HepG2 (cell line): ENCODE results near the gene USP25. TPM values are rescaled to one million over a fixed set of nuclear protein-coding genes. Genes with fewer than 3 reads are reported as not detected.

Source experiments
- ATAC-seq: fragments of 200-7000 bp; cut with Tn5 transposase; 3 replicates; pipeline ENCODE4 v1.9.1; 2020; ENCODE audit warnings: mild to moderate bottlenecking, moderate library complexity
- BruUV-seq: library from RNA; stranded (reverse); fragments of 400-500 nt; replicated peaks from 2 replicates; lab custom pipeline; 2021; lab: Mats Ljungman, UMichigan
- CTCF ChIA-PET: fragments of 300-600 bp; formaldehyde crosslinking; extraction: SDS; loops from one replicate; lab custom pipeline; 2021; ENCODE audit warnings: low total read pairs, inconsistent platforms, low intra/inter-chr PET ratio; lab: Yijun Ruan, JAX
- POLR2A ChIA-PET: fragments of 350-600 bp; sonication (Branson Sonifier 250); formaldehyde crosslinking; loops from one replicate; lab custom pipeline; 2020; ENCODE audit warnings: antibody characterized with exemption, inconsistent platforms; lab: Yijun Ruan, JAX
- DNase-seq: peaks from one replicate; pipeline ENCODE4 v3.0.0-alpha.2; 2015; ENCODE audit warnings: low spot score
- FAIRE-seq: peaks from 3 replicates; lab custom pipeline; 2011; peaks lifted over from hg19 to GRCh38; lab: Jason Lieb, UNC
- H2AFZ ChIP-seq: one replicate; pipeline ENCODE4 v1.6.1; 2011; ENCODE audit warnings: low read length, inconsistent platforms
- H3K27ac ChIP-seq: fragments of 300-600 bp; 3 replicates; pipeline ENCODE4 v1.8.0; 2011; ENCODE audit warnings: mixed run types, mild to moderate bottlenecking, mixed read lengths, low read length, inconsistent platforms; ENCODE audit not compliant: insufficient read depth; ENCODE audit errors: extremely low read length
- H3K27me3 ChIP-seq, 2 experiments: fragments of 200-600 bp in 1 of 2; 2 replicates in 1 of 2; 3 replicates in 1 of 2; pipeline versions ENCODE4 v1.6.0 to v1.8.0; 2011; ENCODE audit warnings: low read length in 2 of 2, mild to moderate bottlenecking in 2 of 2, moderate library complexity in 2 of 2, inconsistent platforms in 1 of 2; ENCODE audit not compliant: insufficient read depth in 2 of 2, control insufficient read depth in 1 of 2
- H3K36me3 ChIP-seq, 2 experiments: fragments of 200-600 bp in 1 of 2; replicated peaks in 1 of 2; 2 replicates in 1 of 2; 3 replicates in 1 of 2; pipeline versions ENCODE4 v1.5.1 to v1.8.0; 2011; ENCODE audit warnings: low read length in 2 of 2, inconsistent platforms in 1 of 2; ENCODE audit not compliant: insufficient read depth in 2 of 2, control insufficient read depth in 1 of 2
- H3K4me1 ChIP-seq: 2 replicates; pipeline ENCODE4 v1.5.1; 2012; ENCODE audit warnings: low read length, inconsistent platforms; ENCODE audit not compliant: insufficient read depth
- H3K4me2 ChIP-seq: 2 replicates; pipeline ENCODE4 v1.6.0; 2011; ENCODE audit warnings: low read depth, low read length, inconsistent platforms
- H3K4me3 ChIP-seq, 3 experiments: fragments of 200-600 bp in 1 of 3; sonication (generic), shearing (Covaris generic) in 1 of 3; replicated peaks in 1 of 3; 2 replicates each; pipeline ENCODE4 v1.5.1; 2011 to 2016; ENCODE audit warnings: low read length in 3 of 3, inconsistent platforms in 2 of 3, low read depth in 2 of 3, mild to moderate bottlenecking in 2 of 3, control low read depth in 1 of 3, mixed read lengths in 1 of 3; ENCODE audit not compliant: insufficient read depth in 1 of 3
- H3K79me2 ChIP-seq: one replicate; pipeline ENCODE4 v1.6.1; 2011; ENCODE audit warnings: low read length, inconsistent platforms; ENCODE audit not compliant: insufficient read depth
- H3K9ac ChIP-seq: 2 replicates; pipeline ENCODE4 v1.6.0; 2011; ENCODE audit warnings: mild to moderate bottlenecking, low read depth, low read length, inconsistent platforms; ENCODE audit not compliant: insufficient read depth
- H3K9me3 ChIP-seq: 2 replicates; pipeline ENCODE4 v1.5.1; 2012; ENCODE audit warnings: mild to moderate bottlenecking, low read length
- H4K20me1 ChIP-seq: 2 replicates; pipeline ENCODE4 v1.6.0; 2011; ENCODE audit warnings: inconsistent platforms, mild to moderate bottlenecking, low read length, moderate library complexity; ENCODE audit not compliant: insufficient read depth
- AGO2 ChIP-seq: fragments of 200-400 bp; formaldehyde crosslinking; optimal IDR thresholded peaks from 2 replicates; pipeline ENCODE3; 2017; ENCODE audit warnings: mild to moderate bottlenecking, low read depth, low read length, moderate library complexity
- FOSL1 ChIP-seq: sonication (generic); formaldehyde crosslinking; IDR thresholded peaks from 2 replicates; pipeline ENCODE4 v1.9.0; 2021; ENCODE audit warnings: missing genetic modification reagents, borderline replicate concordance
- PAWR ChIP-seq: sonication (generic); formaldehyde crosslinking; IDR thresholded peaks from 2 replicates; pipeline ENCODE4 v1.4.0; 2020; ENCODE audit warnings: missing genetic modification reagents, mild to moderate bottlenecking, borderline replicate concordance
- ZHX2 ChIP-seq, 2 experiments: sonication (generic) in 1 of 2; formaldehyde crosslinking in 1 of 2; IDR thresholded peaks; 2 replicates each; pipeline versions ENCODE4 v1.6.1 to v1.9.0; 2014 to 2022; ENCODE audit warnings: antibody characterized with exemption in 1 of 2, borderline replicate concordance in 1 of 2, inconsistent platforms in 1 of 2, low read depth in 1 of 2, missing genetic modification reagents in 1 of 2
- WGBS: methylation state at CpG from one replicate; pipeline ENCODE4 v1.1.6; 2017; ENCODE audit warnings: low lambda C conversion rate; 5-methylcytosine and 5-hydroxymethylcytosine counted together
- in situ Hi-C: cut with HindIII; loops from 2 replicates; pipeline ENCODE4 v1.10.0; 2017; ENCODE audit warnings: low pct_unique_long_range_greater_than_20kb; ENCODE audit not compliant: extremely low pct_ligation_motif_present
- intact Hi-C: fragments of 100-400 bp; cut with micrococcal nuclease; formaldehyde crosslinking; loops from one replicate; pipeline ENCODE4 v1.10.0; 2022; ENCODE audit not compliant: unreplicated experiment
- polyA plus RNA-seq, 8 experiments: library from polyadenylated mRNA; depleted of rRNA in 3 of 8; stranded (reverse) in 7 of 8; unstranded in 1 of 8; fragments of >200 nt; fragmentation: Illumina TruSeq in 4 of 8; extraction: Trizol in 4 of 8; gene quantifications; 2 replicates each; pipeline versions ENCODE4 v1.2.1 to v1.2.3, GENCODE V29; 2011 to 2016; ENCODE audit warnings: low read depth in 4 of 8, missing spikeins in 1 of 8, mixed read lengths in 1 of 8; ENCODE audit not compliant: insufficient read depth in 1 of 8
- total RNA-seq, 5 experiments: library from RNA; depleted of rRNA; stranded (reverse); fragments of >200 nt; fragmentation: Illumina TruSeq; extraction: Trizol; gene quantifications; 2 replicates each; pipeline ENCODE4 v1.2.3, GENCODE V29; 2016; ENCODE audit warnings: low read depth in 1 of 5

Gene USP25
- total and polyA plus RNA-seq, 2 of the 13 experiments (the other 11 are each of a cell fraction or from before 2014, with no cell fraction given): 12.4 to 26.3 TPM

GRCh38 chr21:15928196-15928595 is 198.4 kb downstream of the USP25 start (continued):
- TF ChIP-seq AGO2 (no peak), ZHX2 (IDR thresholded peaks at IDR 0.05; ENCODE audit: low read depth) (no peak), ZHX2 (CRISPR knock-in tag; IDR thresholded peaks at IDR 0.05; ENCODE audit: borderline replicate concordance) (no peak)

GRCh38 chr21:15928686-15929425 is 199.1 kb downstream of the USP25 start:
- 17% methylated on average over 4 of the region's 4 CpGs for WGBS
- Histone ChIP-seq H3K27ac (no peak overlapping the region), H3K4me1 (no peaks in the 10 kb centered on the region), H4K20me1 (no peaks in the 10 kb centered on the region), H3K36me3 (no peaks in the 10 kb centered on the region), H3K9ac (no peak overlapping the region), H3K9me3 (no peaks in the 10 kb centered on the region), H2AFZ (no peak overlapping the region), H3K79me2 (no peaks in the 10 kb centered on the region), H3K27me3 (no peaks in the 10 kb centered on the region; a peak in 1 of 5 replicates), H3K4me2 (no peak overlapping the region), H3K4me3 (no peak overlapping the region)
- DNase-seq: no peak
- ATAC-seq: no peak
- TF ChIP-seq AGO2: no peak
- no peak for TF ChIP-seq FOSL1 (CRISPR knock-in tag)
- no peak for TF ChIP-seq PAWR (CRISPR knock-in tag)
- no TSS peak for BruUV-seq
- FAIRE-seq: no peak
- POLR2A ChIA-PET: no interaction called here
- in situ Hi-C loops (no loop called here), intact Hi-C loops (no loop called here)
- CTCF ChIA-PET: no interaction called here
